A673 (cell line): ENCODE results near the gene FADS3. TPM values are rescaled to one million over a fixed set of nuclear protein-coding genes. Genes with fewer than 3 reads are reported as not detected.

ENCODE experiments used
- BruUV-seq: library from RNA; stranded (reverse); fragments of 400-500 nt; replicated peaks from 2 replicates; lab custom pipeline; 2021; lab: Mats Ljungman, UMichigan
- CTCF ChIA-PET: fragments of 300-600 bp; sonication (Branson Sonifier 250); formaldehyde crosslinking; loops from one replicate; lab custom pipeline; 2022; ENCODE audit warnings: antibody characterized with exemption; lab: Charles Lee
- POLR2A ChIA-PET: fragments of 300-600 bp; sonication (Branson Sonifier 250); formaldehyde crosslinking; loops from one replicate; lab custom pipeline; 2022; ENCODE audit warnings: antibody characterized with exemption; ENCODE audit not compliant: low non-redundant PET; lab: Charles Lee
- DNase-seq: peaks from one replicate; pipeline ENCODE4 v3.0.0-alpha.2; 2015; ENCODE audit warnings: low spot score
- H3K27ac ChIP-seq: fragments of 200-600 bp; sonication (generic); 2 replicates; pipeline ENCODE4 v1.5.1; 2016; ENCODE audit warnings: mixed run types, low read depth, mild to moderate bottlenecking, mixed read lengths, antibody characterized with exemption, low read length; ENCODE audit not compliant: poor library complexity, severe bottlenecking
- H3K27me3 ChIP-seq: fragments of 200-600 bp; sonication (generic); replicated peaks from 2 replicates; pipeline ENCODE4 v1.6.1; 2017; ENCODE audit warnings: mixed run types, low read depth, mild to moderate bottlenecking, mixed read lengths, antibody characterized with exemption, low read length; ENCODE audit not compliant: insufficient read depth, poor library complexity
- H3K36me3 ChIP-seq: fragments of 200-600 bp; sonication (generic); 2 replicates; pipeline ENCODE4 v1.6.1; 2016; ENCODE audit warnings: mixed run types, mild to moderate bottlenecking, mixed read lengths, antibody characterized with exemption, low read length; ENCODE audit not compliant: insufficient read depth, poor library complexity, severe bottlenecking
- H3K4me1 ChIP-seq: fragments of 200-600 bp; sonication (generic); 2 replicates; pipeline ENCODE4 v1.6.1; 2017; ENCODE audit warnings: mixed run types, mild to moderate bottlenecking, mixed read lengths, antibody characterized with exemption, low read length; ENCODE audit not compliant: insufficient read depth, poor library complexity, severe bottlenecking
- H3K4me3 ChIP-seq: fragments of 200-600 bp; sonication (generic); 2 replicates; pipeline ENCODE4 v1.5.1; 2016; ENCODE audit warnings: low read depth, mixed run types, mild to moderate bottlenecking, mixed read lengths, low read length; ENCODE audit not compliant: poor library complexity, severe bottlenecking
- H3K9me3 ChIP-seq: fragments of 200-600 bp; sonication (generic); 2 replicates; pipeline ENCODE4 v1.6.1; 2016; ENCODE audit warnings: mixed run types, low read depth, mild to moderate bottlenecking, mixed read lengths, antibody characterized with exemption, low read length; ENCODE audit not compliant: poor library complexity, severe bottlenecking
- EZH2 ChIP-seq: fragments of 200-600 bp; sonication (generic); IDR thresholded peaks from 2 replicates; pipeline ENCODE4 v1.6.1; 2017; ENCODE audit warnings: borderline replicate concordance, low read depth, mild to moderate bottlenecking, mixed read lengths, antibody characterized with exemption, low read length; ENCODE audit not compliant: poor library complexity, severe bottlenecking
- intact Hi-C: fragments of 100-400 bp; cut with micrococcal nuclease; formaldehyde crosslinking; loops from one replicate; pipeline ENCODE4 v1.10.0; 2022; ENCODE audit not compliant: unreplicated experiment
- total RNA-seq: library from RNA; stranded (reverse); gene quantifications from 2 replicates; pipeline ENCODE4 v1.2.3, GENCODE V29; 2021
- TF ChIP-seq, protein P1 (sequence below): fragments of 300-800, 200-600 bp; sonication (generic); conservative IDR thresholded peaks from 2 replicates; pipeline ENCODE4 v1.5.1; 2017; ENCODE audit warnings: low read depth, mild to moderate bottlenecking, antibody characterized with exemption, low read length, moderate library complexity, mixed read lengths

FADS3 gene
- total RNA-seq, 1 experiment from 2014 or later = 23.3 TPM

DNA sequence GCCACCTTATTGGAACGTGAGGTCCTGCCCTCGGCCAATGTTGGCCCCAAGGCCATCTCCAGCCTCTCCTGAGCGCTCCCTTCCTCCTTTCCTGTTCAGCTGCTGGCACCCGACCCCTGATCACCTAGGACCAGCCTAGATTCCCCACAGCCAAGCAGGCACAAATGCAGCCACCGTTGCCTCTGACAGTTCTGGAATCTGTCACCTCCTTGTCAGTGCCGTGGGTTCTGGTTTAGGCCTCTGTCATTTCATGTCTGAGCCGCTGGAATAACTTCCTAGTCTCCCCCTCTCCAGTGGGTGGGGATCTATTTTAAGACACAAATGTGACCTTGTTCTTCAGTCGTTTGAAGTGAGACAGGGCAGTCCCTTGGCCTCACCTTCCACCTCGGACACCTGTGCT, 29.7 kb downstream of the FADS3 start:
- H3K27ac ChIP-seq = peak overlapping the region; percentile 64
- BruUV-seq = no TSS peak
- ChIA-PET POLR2A (no interaction called here), CTCF (no interaction called here)
- H3K4me3 ChIP-seq = no peak overlapping the region
- H3K4me1 ChIP-seq = no peaks in the 10 kb centered on the region
- no peaks in the 10 kb centered on the region for H3K9me3 ChIP-seq
- TF ChIP-seq, protein P1, sequence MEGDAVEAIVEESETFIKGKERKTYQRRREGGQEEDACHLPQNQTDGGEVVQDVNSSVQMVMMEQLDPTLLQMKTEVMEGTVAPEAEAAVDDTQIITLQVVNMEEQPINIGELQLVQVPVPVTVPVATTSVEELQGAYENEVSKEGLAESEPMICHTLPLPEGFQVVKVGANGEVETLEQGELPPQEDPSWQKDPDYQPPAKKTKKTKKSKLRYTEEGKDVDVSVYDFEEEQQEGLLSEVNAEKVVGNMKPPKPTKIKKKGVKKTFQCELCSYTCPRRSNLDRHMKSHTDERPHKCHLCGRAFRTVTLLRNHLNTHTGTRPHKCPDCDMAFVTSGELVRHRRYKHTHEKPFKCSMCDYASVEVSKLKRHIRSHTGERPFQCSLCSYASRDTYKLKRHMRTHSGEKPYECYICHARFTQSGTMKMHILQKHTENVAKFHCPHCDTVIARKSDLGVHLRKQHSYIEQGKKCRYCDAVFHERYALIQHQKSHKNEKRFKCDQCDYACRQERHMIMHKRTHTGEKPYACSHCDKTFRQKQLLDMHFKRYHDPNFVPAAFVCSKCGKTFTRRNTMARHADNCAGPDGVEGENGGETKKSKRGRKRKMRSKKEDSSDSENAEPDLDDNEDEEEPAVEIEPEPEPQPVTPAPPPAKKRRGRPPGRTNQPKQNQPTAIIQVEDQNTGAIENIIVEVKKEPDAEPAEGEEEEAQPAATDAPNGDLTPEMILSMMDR = no peak
- no peak for TF ChIP-seq EZH2
- peaks cover 98% of the 10 kb centered on the region for H3K36me3 ChIP-seq
- no peak for DNase-seq
- H3K27me3 ChIP-seq = no peaks in the 10 kb centered on the region
- intact Hi-C loops = no loop called here

DNA sequence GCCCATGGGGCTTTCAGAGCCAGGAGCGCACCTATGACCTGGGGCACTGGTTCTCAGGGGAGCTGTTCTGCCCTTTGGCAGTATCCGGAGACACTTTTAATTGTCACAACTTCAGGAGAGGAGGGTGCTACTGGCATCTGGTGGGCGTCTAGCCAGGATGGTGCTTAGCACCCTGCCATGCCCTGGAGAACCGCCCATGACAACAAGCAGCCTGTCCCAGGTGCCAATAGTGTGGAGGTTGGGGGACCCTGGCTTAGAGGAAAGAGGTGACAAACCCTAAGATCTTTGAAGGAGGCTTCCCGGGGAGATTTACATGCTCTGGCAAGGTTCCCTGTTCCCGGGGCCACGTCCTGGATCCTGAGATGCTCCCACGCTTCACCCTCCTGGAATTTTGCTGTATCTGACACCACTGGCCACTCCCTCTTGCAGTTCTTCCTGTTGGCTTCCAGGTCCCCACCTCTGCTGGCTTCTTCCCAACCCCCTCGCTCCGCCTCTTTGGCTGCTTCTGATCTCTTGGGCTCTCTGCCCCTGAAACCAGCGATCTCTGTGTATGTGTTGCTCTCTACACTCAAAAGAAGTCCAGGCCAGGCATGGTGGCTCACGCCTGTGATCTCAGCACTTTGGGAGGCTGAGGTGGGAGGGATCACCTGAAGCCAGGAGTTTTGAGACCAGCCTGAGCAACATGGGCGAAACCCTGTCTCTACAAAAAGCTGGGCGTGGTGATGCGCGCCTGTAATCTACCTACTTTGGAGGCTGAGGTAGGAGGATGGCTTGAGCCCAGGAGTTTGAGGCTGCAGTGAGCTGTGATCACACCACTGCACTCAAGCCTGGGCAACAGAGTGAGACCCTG, 31.1 kb downstream of the FADS3 start:
- intact Hi-C loops = no loop called here
- CTCF ChIA-PET = interaction anchor here (0.6 kb wide), 1 partner anchor 7 kb away, joined by 4 read pairs; no protein-coding TSS in a partner anchor
- DNase-seq = no peak
- H3K4me1 ChIP-seq = no peaks in the 10 kb centered on the region
- peak overlapping the region; percentile 62 for H3K27ac ChIP-seq
- H3K36me3 ChIP-seq = peaks cover 98% of the 10 kb centered on the region
- BruUV-seq = no TSS peak
- H3K27me3 ChIP-seq = no peaks in the 10 kb centered on the region
- H3K9me3 ChIP-seq = no peaks in the 10 kb centered on the region
- H3K4me3 ChIP-seq = no peak overlapping the region
- POLR2A ChIA-PET = no interaction called here
- TF ChIP-seq EZH2 = no peak
- TF ChIP-seq, protein P1 = no peak

DNA sequence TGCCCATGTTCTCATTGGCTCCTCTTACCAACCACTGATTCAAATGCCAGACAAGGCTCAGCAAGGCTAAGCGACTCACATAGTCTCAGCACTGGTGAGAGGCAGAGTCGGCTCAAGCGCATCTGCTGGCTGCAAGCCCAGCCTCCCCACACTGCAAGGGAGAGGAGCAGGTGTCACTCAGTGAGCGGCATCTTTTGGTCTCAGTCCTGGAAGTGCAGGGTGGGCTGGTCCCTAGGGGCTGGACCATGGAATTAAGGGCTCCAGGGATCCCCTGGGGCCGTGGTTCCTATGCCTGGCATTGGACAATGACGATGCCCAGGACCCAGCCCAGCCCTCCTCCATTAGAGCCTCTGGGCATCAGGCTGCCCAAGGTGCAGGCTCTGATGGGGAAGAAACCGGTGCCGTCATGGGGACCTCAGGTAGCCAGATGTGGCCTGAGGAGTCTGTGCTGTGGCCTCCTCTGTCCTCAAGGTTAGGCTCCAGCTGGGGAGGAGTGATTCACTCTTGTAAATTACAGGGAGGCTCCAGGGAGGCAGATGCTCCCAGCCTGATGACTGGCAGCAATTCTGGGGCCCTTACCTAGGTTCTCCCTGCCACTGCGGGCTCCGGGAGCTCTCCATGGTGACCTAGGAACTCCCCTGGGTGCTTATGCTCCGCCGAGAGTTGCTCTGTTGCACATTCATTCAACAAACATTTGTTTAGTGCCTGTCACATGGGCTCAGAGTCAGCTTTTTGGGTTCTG, 35.2 kb downstream of the FADS3 start:
- CTCF ChIA-PET = no interaction called here

More for the DNA sequence above, 35.2 kb downstream of the FADS3 start:
- intact Hi-C loops = no loop called here
- TF ChIP-seq EZH2 = no peak
- TF ChIP-seq, protein P1 = no peak
- peak overlapping the region; percentile 89 for H3K27ac ChIP-seq
- no peak overlapping the region for H3K4me3 ChIP-seq
- peaks cover 28% of the 10 kb centered on the region for H3K4me1 ChIP-seq
- no peaks in the 10 kb centered on the region for H3K9me3 ChIP-seq
- DNase-seq = peak; percentile 64
- BruUV-seq = no TSS peak
- H3K36me3 ChIP-seq = peaks cover 96% of the 10 kb centered on the region
- POLR2A ChIA-PET = no interaction called here
- no peaks in the 10 kb centered on the region for H3K27me3 ChIP-seq
